ENCODE data around the gene APOBEC3A.

APOBEC3A gene

DNA sequence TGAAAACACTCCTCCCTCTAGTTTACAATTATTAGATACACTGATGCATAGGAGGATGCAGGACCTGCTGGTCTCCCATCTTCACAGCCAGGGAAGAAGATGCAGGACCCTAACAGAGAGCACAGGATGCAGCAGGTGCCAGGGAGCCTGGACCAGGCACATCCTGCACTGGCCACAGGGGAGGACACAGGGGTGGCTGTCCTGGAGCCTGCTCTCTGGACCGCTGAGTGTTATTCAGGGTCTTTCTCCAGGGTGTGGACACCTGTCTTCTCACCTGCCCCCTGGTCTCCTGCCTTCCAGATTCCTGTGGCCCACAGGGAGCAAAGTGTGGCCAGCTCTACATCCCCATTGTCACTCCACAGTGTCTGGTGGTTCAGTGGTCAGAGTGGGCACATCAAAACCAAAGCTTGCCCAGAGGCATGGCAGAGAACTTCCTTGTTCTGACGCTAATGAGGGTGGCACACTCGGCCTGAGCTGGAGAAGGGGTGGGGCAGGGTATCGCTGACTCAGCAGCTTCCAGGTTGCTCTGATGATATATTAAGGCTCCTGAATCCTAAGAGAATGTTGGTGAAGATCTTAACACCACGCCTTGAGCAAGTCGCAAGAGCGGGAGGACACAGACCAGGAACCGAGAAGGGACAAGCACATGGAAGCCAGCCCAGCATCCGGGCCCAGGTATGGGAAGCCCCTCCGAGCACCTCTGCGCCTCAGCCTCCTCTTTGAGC, at the start of gene APOBEC3A:
Gene APOBEC3A, plus strand, starts transcription at position 564 of the 725 bp plus-strand sequence. Its CDS starts 83 bp downstream, at position 647.
- no peak within 1 kb of the TSS for H3K4me3 ChIP-seq (ENCODE audit: low read depth, low read length)
- TF ChIP-seq, protein P1, sequence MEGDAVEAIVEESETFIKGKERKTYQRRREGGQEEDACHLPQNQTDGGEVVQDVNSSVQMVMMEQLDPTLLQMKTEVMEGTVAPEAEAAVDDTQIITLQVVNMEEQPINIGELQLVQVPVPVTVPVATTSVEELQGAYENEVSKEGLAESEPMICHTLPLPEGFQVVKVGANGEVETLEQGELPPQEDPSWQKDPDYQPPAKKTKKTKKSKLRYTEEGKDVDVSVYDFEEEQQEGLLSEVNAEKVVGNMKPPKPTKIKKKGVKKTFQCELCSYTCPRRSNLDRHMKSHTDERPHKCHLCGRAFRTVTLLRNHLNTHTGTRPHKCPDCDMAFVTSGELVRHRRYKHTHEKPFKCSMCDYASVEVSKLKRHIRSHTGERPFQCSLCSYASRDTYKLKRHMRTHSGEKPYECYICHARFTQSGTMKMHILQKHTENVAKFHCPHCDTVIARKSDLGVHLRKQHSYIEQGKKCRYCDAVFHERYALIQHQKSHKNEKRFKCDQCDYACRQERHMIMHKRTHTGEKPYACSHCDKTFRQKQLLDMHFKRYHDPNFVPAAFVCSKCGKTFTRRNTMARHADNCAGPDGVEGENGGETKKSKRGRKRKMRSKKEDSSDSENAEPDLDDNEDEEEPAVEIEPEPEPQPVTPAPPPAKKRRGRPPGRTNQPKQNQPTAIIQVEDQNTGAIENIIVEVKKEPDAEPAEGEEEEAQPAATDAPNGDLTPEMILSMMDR (IDR thresholded peaks at IDR 0.05; ENCODE audit: low read depth, low read length): no peak

- TF ChIP-seq, protein P1 (IDR thresholded peaks at IDR 0.05; ENCODE audit: low read depth, low read length): no peak
Measured at GRCh38 chr22:38907767-38908166, 49.6 kb upstream of the APOBEC3A start.

GRCh38 chr22:38911434-38911833, 46.0 kb upstream of the APOBEC3A start:
- H3K4me3 ChIP-seq (ENCODE audit: low read depth, low read length): no peak overlapping the region
- TF ChIP-seq, protein P1 (IDR thresholded peaks at IDR 0.05; ENCODE audit: low read depth, low read length): no peak

More at GRCh38 chr22:38907767-38908166, 49.6 kb upstream of the APOBEC3A start:
- H3K4me3 ChIP-seq (ENCODE audit: low read depth, low read length): no peak overlapping the region

DNA sequence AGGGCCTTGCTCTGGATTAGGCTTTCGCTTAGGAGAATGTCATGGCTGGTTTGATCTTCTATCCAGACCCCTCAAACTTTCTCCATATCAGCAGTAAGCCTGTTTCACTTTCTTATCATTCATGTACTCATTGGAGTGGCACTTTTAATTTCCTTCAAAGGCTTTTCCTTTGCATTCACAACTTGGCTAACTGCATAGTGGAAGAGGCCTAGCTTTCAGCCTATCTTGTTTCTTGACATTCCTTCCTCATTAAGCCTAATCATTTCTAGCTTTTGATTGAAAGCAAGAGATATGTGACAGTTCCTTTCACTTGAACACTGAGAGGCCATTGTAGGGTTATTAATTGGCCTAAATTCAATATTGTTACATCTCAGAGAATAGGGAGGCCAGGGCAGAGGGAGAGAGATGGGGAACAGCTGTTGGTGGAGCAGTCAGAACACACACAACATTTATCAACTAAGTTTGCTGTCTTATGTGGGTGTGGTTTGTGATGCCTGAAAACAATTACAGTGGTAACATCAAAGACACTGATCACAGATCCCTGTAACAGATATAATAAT, 37.7 kb upstream of the APOBEC3A start:
- TF ChIP-seq, protein P1 (IDR thresholded peaks at IDR 0.05; ENCODE audit: low read depth, low read length): no peak
- H3K4me3 ChIP-seq (ENCODE audit: low read depth, low read length): no peak overlapping the region

DNA sequence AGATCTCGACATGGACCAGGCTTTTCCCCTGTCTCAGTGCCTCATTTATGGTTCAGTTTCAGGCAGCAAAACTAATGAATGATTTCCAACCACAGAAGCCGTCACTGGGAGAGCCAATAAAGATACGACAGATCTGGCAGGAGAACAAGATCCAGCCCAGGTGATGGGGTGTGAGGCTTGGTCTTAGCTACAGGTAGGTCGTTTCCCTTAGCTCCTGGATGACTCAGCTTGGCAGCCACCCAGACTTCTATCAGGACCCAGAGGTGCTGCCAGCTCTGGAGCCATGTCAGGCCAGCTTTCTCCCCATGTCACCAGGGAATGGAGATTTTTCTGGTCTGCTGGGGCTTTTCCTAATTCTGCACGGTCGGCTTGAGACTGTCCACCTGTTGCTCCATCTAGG, 36.3 kb upstream of the APOBEC3A start:
- TF ChIP-seq, protein P1 (IDR thresholded peaks at IDR 0.05; ENCODE audit: low read depth, low read length): no peak
- no peak overlapping the region for H3K4me3 ChIP-seq (ENCODE audit: low read depth, low read length)

- TF ChIP-seq, protein P1 (IDR thresholded peaks at IDR 0.05; ENCODE audit: low read depth, low read length): no peak
- H3K4me3 ChIP-seq (ENCODE audit: low read depth, low read length): no peak overlapping the region
Measured at GRCh38 chr22:38921806-38922205, 35.6 kb upstream of the APOBEC3A start.
